Epithelial cell of proximal tubule (primary cell): ENCODE results near the gene IVL. TPM values are rescaled to one million over a fixed set of nuclear protein-coding genes. Genes with fewer than 3 reads are reported as not detected.

Source experiments
- DNase-seq: peaks from one replicate; pipeline ENCODE4 v3.0.0-alpha.2; 2011; ENCODE audit warnings: low read depth
- H3K4me3 ChIP-seq: 2 replicates; pipeline ENCODE4 v1.5.1; 2011; ENCODE audit warnings: low read depth, mild to moderate bottlenecking, low read length
- CTCF ChIP-seq: conservative IDR thresholded peaks from 2 replicates; pipeline ENCODE4 v1.5.1; 2012; ENCODE audit warnings: low read depth, mild to moderate bottlenecking, low read length
- total RNA-seq: library from RNA; depleted of rRNA; stranded (reverse); fragments of >200 nt; gene quantifications from 2 replicates; pipeline ENCODE4 v1.2.3, GENCODE V29; 2015

Gene IVL
- total RNA-seq, 1 donor from 2014 or later: 0.35 TPM

GRCh38 chr1:152869808-152870419, 38.4 kb upstream of the IVL start:
- peak; percentile 88 for TF ChIP-seq CTCF
- no peak overlapping the region for H3K4me3 ChIP-seq
- DNase-seq: peak; percentile 6

GRCh38 chr1:152870831-152871730, 37.3 kb upstream of the IVL start:
- no peak overlapping the region for H3K4me3 ChIP-seq
- TF ChIP-seq CTCF: peak; percentile 58
- peak; percentile 7 for DNase-seq

GRCh38 chr1:152871731-152872126, 36.6 kb upstream of the IVL start:
- TF ChIP-seq CTCF: no peak
- no peak overlapping the region for H3K4me3 ChIP-seq
- DNase-seq: no peak

GRCh38 chr1:152873495-152873894, 34.9 kb upstream of the IVL start:
- H3K4me3 ChIP-seq: no peak overlapping the region
- no peak for DNase-seq
- TF ChIP-seq CTCF: no peak

- DNase-seq: no peak
- TF ChIP-seq CTCF: no peak
- H3K4me3 ChIP-seq: no peak overlapping the region
These were observed 31.5 kb upstream of the IVL start for GRCh38 chr1:152876827-152877226.

- TF ChIP-seq CTCF: peak; percentile 34
- no peak within 1 kb of the TSS for H3K4me3 ChIP-seq
- no peak for DNase-seq
These were observed 30.3 kb upstream of the IVL start, which contains the start of gene SMCP for GRCh38 chr1:152878042-152878441. TSS of gene SMCP (plus strand) at chr1:152878322. CDS start at chr1:152884423, 6,101 bp downstream.
